Stimulated activated effector memory CD8-positive, alpha-beta T cell treated with anti-CD3 and anti-CD28 coated beads, Interleukin-12 subunit alpha, Interleukin-12 subunit beta, amount 100 ng/mL, for 72 hours (primary cell): Measurements from ENCODE around the gene ARPC5.

Source experiments
- ATAC-seq: fragments of 150-1000 bp; cut with Tn5 transposase; 2 replicates; pipeline ENCODE4 v1.10.0; 2021
- DNase-seq, 2 donors: peaks; one replicate each; pipeline ENCODE4 v3.0.0; 2021 to 2022; ENCODE audit warnings: low spot score in 2 of 2
- H3K27ac Mint-ChIP-seq: one replicate; pipeline ENCODE4 v1.8.0; 2022; ENCODE audit warnings: mild to moderate bottlenecking, mixed read lengths
- H3K36me3 Mint-ChIP-seq: one replicate; pipeline ENCODE4 v1.8.0; 2022; ENCODE audit warnings: mild to moderate bottlenecking, mixed read lengths
- H3K4me1 Mint-ChIP-seq: one replicate; pipeline ENCODE4 v1.8.0; 2022; ENCODE audit warnings: mixed read lengths
- H3K4me3 Mint-ChIP-seq: one replicate; pipeline ENCODE4 v1.8.0; 2022; ENCODE audit warnings: mild to moderate bottlenecking, mixed read lengths
- H3K9me3 Mint-ChIP-seq: one replicate; pipeline ENCODE4 v1.8.0; 2022; ENCODE audit warnings: mixed read lengths

ARPC5 gene

DNA sequence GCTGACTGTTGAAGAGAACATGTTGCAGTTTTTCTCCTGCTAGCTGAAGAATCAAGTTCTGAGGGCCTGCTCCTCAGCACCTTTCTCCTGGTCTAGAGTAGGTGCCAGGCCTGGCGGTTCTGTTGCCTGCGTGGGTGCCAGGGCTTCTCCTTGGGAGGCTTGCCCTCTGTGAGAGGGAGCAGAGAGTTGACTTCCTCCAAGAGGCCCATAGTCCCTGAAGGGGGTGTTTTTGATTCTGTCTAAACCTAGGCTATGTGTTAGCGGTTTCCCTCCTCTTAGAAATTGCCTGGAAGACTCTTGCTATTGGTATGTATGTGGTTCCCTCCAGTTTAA, 17.8 kb upstream of the ARPC5 start:
- Mint-ChIP-seq H3K4me1 (peaks cover 22% of the 10 kb centered on the region), H3K9me3 (no peaks in the 10 kb centered on the region), H3K4me3 (no peak overlapping the region), H3K27ac (no peak overlapping the region), H3K36me3 (no peaks in the 10 kb centered on the region)
- DNase-seq (no peak), ATAC-seq (no peak)

DNA sequence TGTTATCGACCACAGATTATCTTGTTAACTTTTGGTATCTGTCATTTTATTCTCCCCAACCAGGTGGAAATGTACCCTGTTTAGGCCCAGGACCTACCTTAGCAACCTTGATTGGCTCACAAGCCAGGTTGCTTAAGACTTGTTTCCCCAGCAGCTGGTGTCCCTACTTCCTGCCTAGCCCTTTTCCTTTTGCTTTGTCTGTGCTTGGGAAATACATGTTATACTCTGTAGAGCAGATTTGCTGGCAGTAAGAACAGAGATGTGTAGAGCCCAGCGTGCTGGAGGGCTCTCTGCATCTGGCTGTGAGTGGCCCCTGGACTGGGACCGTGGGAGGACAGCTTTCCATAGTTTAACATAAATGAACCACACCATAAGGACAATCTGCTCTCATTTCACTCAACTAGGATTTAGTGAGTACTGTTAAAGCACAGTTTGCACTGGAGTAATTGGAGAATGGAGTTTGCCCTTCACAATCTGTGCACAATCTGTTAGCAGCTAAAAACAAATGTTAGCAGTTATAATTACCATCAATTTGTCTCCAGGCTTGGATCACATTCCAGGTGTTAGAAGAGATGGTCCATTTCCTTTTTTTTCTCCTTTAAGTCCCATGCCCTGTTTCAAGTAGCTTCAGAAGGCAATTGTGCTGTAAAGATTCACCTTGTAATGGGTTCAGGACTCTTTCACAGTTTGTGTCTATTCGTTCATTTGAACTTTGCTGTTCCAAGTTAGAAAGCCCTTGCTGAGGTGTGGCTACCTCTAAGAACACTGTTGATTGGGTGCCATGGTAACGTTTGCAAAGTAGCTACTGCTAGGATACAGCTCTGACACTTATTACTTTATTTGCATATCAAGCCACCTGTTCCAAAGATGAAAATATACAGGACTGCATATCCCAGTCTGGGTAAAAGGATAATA, 17.2 kb upstream of the ARPC5 start, which contains the start of gene APOBEC4:
Gene APOBEC4, minus strand, starts transcription at position 770 of the 915 bp plus-strand sequence. CDS start 4,535 bp downstream, outside the sequence.
- Mint-ChIP-seq H3K36me3 (no peaks in the 10 kb centered on the region), H3K27ac (peak within 1 kb of the TSS; percentile 82), H3K9me3 (no peaks in the 10 kb centered on the region), H3K4me1 (peaks cover 22% of the 10 kb centered on the region), H3K4me3 (peak within 1 kb of the TSS; percentile 14)
- ATAC-seq (peak; percentile 54), DNase-seq (no peak)

DNA sequence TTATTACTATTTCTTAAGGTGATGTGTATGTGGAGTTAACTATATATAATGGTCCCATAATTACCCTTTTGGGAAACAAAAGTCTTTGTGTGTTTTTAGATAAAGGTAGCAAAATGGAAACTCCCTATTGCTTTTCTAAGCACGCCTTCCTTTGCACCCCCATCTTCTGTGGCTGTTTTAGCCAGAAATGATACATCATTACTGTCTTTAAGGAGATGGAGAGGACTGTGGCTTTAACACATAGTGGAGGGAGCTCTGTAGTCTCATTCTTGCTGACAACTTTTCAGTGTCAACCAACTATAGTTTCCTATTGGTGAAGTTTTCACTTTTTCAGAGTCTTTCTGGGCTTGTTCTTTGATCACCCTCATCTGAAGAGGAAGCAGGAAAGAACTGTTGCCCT, 16.5 kb upstream of the ARPC5 start:
- Mint-ChIP-seq H3K4me1 (peaks cover 22% of the 10 kb centered on the region), H3K4me3 (peak overlapping the region; percentile 14)
- ATAC-seq, result peak; percentile 98

DNA sequence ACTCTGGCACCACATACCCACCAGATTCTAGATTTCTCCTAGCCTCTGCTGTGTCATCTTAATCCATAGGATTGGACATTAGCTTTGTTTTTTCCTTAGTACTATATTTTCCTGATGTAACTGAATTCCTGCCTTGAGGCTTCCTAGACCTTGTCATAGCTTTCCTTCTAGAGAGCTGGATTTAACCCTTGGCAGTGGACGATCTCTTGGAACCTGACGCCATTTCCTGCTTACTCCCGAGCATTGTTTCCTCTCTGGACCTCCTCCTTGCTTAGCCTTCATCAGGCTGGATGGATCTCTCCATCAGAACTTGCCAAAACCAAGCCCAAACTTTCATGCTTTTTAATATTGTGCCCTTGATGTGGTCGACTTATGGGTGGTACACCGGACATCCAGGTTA, 16.0 kb upstream of the ARPC5 start:
- Mint-ChIP-seq H3K4me1 (peaks cover 22% of the 10 kb centered on the region), H3K9me3 (no peaks in the 10 kb centered on the region), H3K27ac (peak overlapping the region; percentile 82), H3K36me3 (no peaks in the 10 kb centered on the region), H3K4me3 (peak overlapping the region; percentile 14)
- DNase-seq (no peak), ATAC-seq (no peak)

More for the DNA sequence above, 16.5 kb upstream of the ARPC5 start:
- Mint-ChIP-seq H3K36me3 (no peaks in the 10 kb centered on the region), H3K9me3 (no peaks in the 10 kb centered on the region), H3K27ac (peak overlapping the region; percentile 82)
- DNase-seq, result no peak

DNA sequence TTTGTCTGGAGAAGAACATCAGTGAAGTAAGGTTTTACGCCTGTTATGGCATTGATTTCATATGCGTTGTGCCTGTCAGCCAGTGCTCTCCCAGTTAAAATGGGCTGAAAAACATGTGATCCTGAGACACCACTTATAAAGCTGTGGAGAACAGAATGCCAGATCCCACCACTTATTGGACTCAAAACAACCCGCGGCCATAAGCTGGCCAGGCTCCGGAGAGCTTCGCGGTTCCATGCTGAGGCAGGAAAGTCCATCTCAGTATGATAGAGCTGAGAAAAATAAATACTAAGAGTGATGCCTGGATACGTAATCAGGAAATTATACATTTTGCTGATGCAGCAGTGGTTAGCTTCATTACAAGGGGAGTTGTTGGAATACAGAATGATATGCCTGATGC, 12.5 kb upstream of the ARPC5 start:
- Mint-ChIP-seq H3K9me3 (no peaks in the 10 kb centered on the region), H3K27ac (no peak overlapping the region), H3K4me3 (no peak overlapping the region), H3K4me1 (peaks cover 18% of the 10 kb centered on the region), H3K36me3 (no peaks in the 10 kb centered on the region)
- ATAC-seq (no peak), DNase-seq (no peak)

DNA sequence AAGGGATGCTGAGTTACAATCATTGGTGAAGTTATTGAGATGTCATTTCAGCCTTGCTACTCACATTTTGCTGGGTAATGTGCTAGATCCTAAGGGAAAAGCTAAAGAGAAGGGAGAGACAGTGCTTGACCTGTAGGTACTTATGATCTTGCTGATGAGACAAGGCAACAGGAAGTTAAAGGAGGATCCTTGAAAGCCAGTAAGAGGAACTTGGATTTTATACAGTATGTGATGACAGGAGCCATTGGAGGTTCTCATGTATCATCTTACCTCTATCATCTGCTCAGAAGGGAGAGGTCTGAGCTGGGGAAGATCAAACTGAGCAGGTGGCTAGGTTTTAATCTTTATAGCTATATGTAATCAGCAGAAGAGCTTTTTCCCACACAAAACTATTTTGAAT, 11.2 kb upstream of the ARPC5 start:
- no peaks in the 10 kb centered on the region for H3K9me3 Mint-ChIP-seq
- ATAC-seq (no peak), DNase-seq (no peak)
- H3K4me1 Mint-ChIP-seq, result peaks cover 10% of the 10 kb centered on the region
- no peaks in the 10 kb centered on the region for H3K36me3 Mint-ChIP-seq
- no peak overlapping the region for H3K4me3 Mint-ChIP-seq
- no peak overlapping the region for H3K27ac Mint-ChIP-seq

DNA sequence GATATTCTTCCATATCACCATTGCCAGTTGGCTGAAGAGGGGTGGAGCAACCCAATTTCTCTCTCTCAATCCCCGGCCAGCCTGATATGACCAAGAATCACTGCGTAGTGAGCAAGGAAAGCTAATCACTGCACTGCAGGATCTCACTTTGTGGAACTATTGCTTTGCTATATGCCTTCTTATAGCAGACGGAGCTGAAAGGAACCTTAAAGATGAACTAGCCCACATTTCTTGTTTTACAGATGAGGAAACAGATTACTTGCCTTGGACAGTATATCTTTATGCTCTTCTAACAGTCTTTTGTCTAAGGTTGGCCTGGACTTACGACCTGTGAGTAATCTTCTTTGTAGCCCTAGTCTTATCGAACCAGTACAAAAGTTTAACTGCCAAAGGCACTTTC, 9.9 kb upstream of the ARPC5 start:
- Mint-ChIP-seq H3K4me3 (no peak overlapping the region), H3K36me3 (no peaks in the 10 kb centered on the region), H3K27ac (no peak overlapping the region), H3K4me1 (peaks cover 4% of the 10 kb centered on the region), H3K9me3 (no peaks in the 10 kb centered on the region)
- DNase-seq (no peak), ATAC-seq (no peak)

DNA sequence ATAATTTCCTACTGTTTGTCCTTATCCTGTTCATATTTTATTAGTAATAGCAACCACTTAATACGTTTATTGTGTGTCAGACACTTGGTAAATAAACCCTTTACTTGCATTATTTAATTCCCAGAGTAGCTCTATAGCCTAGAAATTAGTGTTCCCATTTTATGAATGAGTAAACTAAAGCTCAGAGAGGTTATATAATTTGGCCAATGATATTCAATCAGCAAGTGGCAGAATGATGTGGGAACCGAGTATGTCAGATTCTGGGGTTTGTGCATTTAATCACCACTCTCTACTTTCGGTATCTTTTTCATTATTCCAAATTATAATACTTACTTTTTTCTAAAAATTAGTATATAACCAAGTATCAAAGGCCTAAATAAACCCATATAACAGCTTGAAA, 6.6 kb upstream of the ARPC5 start:
- Mint-ChIP-seq H3K4me3 (no peak overlapping the region), H3K9me3 (no peaks in the 10 kb centered on the region), H3K36me3 (no peaks in the 10 kb centered on the region), H3K4me1 (peaks cover 4% of the 10 kb centered on the region), H3K27ac (no peak overlapping the region)
- ATAC-seq (peak; percentile 76), DNase-seq (no peak)

DNA sequence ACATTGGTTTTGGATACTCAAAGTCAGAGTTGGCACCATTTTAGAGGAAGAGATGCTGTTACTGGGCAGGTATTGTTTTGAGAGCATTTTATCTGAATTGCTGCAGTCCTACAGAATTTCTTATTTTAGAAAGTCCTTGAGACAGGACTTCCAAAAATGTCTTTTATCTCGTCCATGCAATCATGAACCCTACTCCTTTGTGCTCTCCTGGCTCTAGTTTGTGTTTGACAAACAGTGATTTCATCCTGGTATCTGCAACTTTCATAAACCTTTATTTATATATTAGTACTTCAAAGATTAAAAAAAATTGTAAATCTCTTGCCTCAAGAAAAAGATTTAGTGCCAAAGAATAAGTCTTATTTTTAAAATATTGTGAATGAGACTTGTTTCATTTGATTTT, 4.6 kb upstream of the ARPC5 start:
- ATAC-seq, result no peak
- H3K36me3 Mint-ChIP-seq, result peaks cover 10% of the 10 kb centered on the region
- no peak for DNase-seq
- no peak overlapping the region for H3K27ac Mint-ChIP-seq
- H3K4me1 Mint-ChIP-seq, result peaks cover 17% of the 10 kb centered on the region
- no peak overlapping the region for H3K4me3 Mint-ChIP-seq
- H3K9me3 Mint-ChIP-seq, result no peaks in the 10 kb centered on the region

DNA sequence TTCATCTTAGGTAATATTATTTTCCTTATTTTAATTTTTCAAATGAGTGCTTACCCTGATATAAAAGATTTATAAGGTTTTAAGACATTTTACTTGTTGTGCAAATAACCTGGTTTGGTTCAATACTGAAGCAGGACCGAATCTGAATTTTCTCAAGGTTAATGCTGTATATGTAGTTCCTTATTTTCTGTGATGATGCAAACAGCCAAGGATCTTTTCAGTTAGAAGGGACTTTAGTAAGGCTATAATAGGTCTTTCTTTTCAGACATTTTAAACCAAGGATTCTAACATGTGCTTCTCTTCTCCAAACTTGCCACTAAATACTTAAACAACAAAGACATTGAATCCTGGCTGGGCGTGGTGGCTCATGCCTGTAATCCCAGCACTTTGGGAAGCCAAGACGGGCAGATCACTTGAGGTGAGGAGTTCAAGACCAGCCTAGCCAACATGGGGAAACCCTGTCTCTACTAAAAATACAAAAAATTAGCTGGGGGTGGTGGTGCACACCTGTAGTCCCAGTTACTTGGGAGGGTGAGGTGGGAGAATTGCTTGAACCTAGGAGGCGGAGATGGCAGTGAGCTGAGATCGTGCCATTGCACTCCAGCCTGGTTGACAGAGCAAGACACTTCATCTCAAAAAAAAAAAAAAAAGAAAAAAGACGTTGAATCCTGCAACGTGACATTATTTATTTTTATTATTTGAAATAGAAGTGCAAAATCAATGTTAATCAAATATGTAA, 3.2 kb upstream of the ARPC5 start:
- ATAC-seq (no peak), DNase-seq (no peak)
- Mint-ChIP-seq H3K4me3 (no peak overlapping the region), H3K27ac (no peak overlapping the region), H3K9me3 (no peaks in the 10 kb centered on the region), H3K4me1 (peaks cover 17% of the 10 kb centered on the region), H3K36me3 (peaks cover 10% of the 10 kb centered on the region)

DNA sequence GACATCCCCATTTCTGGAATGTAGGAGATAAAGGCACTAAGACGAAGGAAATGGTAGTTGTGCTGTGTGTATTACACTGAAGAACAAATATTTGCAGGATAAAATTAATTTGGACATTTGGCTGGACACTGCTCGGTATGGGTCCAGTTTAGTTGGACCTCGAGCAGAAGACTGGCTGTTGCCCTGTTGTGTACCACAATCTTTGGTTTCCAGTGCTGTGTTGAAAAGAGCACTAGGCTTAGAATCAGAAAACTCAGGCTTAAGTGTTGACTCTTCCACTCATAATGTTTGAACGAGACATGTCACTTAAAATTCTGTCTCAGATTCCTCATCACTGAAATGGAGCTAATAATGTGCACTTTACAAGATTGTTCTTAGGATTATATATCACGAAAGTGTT, 1.2 kb upstream of the ARPC5 start:
- DNase-seq, result no peak
- Mint-ChIP-seq H3K9me3 (no peaks in the 10 kb centered on the region), H3K4me1 (peaks cover 21% of the 10 kb centered on the region), H3K4me3 (peak overlapping the region; percentile 99), H3K36me3 (peaks cover 29% of the 10 kb centered on the region), H3K27ac (peak overlapping the region; percentile 98)
- ATAC-seq, result no peak

DNA sequence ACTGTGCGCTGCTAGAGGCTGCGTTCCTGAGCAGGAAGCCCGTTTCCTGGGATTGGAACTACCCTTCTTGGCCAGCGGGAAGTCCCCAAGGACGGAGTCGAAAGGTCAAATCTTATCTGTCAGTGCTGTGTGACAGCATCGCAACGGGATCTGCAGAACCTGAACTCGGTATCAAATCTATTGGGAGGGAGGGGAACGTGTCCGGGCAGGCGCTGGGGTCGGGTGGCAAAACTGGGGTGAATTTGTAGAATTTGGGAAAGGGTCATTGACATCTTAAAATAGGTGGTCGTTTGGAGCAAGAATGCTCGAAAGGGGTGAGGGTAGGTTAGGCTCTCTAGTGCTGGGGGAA, 725 bp upstream of the ARPC5 start:
- ATAC-seq (no peak), DNase-seq (no peak)
- Mint-ChIP-seq H3K36me3 (peaks cover 34% of the 10 kb centered on the region), H3K4me1 (peaks cover 21% of the 10 kb centered on the region), H3K27ac (peak overlapping the region; percentile 98), H3K4me3 (peak overlapping the region; percentile 99), H3K9me3 (no peaks in the 10 kb centered on the region)

DNA sequence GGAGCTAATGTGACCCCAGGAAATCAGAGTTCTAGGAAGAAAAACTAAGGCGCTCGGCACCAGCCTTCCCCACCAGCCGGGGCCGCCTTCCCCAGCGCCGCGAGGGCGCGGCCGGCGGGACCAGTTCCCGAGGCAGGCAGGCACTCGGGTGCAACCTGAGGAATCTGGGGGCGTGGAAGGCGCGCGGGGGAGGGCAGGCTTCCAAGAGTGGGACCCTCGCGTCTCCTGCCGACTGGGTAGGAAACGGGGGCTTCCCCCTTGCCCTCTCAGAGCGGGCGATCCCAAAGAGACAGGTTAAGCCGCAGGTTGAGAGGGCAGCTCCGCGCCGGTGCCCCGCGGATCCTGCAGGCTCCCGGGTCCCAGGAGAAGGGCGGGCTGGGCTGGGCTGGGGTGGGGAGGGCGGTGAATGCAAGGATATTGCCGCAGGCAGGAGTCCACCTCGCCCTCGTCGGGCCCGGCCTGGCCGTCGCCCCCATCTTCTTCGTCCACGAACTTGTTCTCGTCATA, 431 bp downstream of the ARPC5 start:
- DNase-seq (peak; percentile 19 to 74), ATAC-seq (no peak)
- Mint-ChIP-seq H3K4me1 (peaks cover 30% of the 10 kb centered on the region), H3K4me3 (peak overlapping the region; percentile 99), H3K36me3 (peaks cover 45% of the 10 kb centered on the region), H3K27ac (peak overlapping the region; percentile 98), H3K9me3 (no peaks in the 10 kb centered on the region)

DNA sequence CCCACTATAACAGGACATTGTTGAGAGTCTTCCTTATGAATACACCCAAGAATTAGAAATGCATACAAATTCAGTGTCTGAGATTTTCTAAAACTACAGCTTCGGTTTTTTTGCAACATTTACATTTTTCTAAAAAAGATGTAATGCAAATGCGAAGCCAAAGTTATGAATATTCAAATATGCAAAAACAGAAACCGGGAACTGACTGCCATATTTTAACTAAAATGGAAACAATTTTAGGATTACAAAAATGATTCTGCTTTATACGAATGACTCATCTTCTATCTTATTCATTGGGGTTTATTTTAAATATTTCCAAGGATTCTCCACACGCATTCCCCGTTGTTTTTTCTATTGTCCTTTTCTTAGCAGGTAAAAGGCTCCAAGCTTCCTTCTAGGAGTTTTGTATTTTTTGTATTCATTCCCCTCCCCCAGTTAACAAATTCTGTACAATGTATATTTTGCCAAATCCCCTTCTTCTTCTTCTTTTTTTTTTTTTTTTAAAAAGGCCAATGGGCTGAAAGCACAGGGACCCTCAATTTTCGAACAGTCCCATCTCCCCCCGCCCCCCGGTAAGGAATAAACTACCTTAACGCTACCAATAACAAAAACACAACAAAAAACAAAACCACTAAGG, 1.0 kb downstream of the ARPC5 start:
- peaks cover 30% of the 10 kb centered on the region for H3K4me1 Mint-ChIP-seq
- no peaks in the 10 kb centered on the region for H3K9me3 Mint-ChIP-seq
- H3K27ac Mint-ChIP-seq, result peak overlapping the region; percentile 98
- no peak for DNase-seq
- no peak for ATAC-seq
- H3K36me3 Mint-ChIP-seq, result peaks cover 51% of the 10 kb centered on the region
- peak overlapping the region; percentile 99 for H3K4me3 Mint-ChIP-seq

DNA sequence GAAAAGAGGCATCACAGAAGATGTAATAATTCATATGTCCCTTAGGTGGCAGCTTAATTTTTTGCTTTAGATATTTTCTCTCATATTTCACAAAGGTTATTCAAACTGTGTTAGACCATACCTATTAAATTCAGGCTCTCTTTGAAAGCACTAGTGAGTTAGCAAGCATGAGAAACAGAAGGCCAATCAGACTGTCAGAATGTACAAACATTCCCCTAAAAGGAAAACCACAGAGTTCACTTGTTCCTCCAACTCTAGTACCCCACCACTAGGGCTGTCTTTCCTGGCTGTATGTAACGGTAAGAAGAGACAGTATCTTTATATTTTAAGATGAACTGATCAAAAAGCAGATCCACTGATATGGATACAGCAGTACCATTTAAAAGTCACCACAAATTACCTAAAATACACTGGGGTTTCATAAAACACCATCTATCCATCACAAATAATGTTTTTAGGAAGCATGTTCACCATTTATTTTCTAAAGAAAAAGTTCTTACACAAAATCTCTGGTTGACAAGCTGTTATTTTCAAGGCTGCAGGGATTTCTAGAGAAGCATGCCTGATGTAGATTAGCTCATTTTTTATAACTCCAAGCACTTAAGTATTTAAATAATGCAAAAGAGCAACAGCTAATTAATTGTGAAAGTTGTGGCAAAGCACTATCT, 1.8 kb downstream of the ARPC5 start:
- DNase-seq, result no peak
- H3K4me1 Mint-ChIP-seq, result peaks cover 31% of the 10 kb centered on the region
- peak overlapping the region; percentile 99 for H3K4me3 Mint-ChIP-seq

More for the DNA sequence above, 1.8 kb downstream of the ARPC5 start:
- Mint-ChIP-seq H3K36me3 (peaks cover 59% of the 10 kb centered on the region), H3K27ac (peak overlapping the region; percentile 98), H3K9me3 (no peaks in the 10 kb centered on the region)
- peak; percentile 22 for ATAC-seq
